ENCODE results near the gene GPC3. TPM values are rescaled to one million over a fixed set of nuclear protein-coding genes. Genes with fewer than 3 reads are reported as not detected.
A peak's percentile ranks its signal among the peaks of the same experiment; 100 is the strongest.

GPC3 gene
- total RNA-seq, 4 donors from 2014 or later = 8.4 to 28.2 (median 20.4) TPM

DNA sequence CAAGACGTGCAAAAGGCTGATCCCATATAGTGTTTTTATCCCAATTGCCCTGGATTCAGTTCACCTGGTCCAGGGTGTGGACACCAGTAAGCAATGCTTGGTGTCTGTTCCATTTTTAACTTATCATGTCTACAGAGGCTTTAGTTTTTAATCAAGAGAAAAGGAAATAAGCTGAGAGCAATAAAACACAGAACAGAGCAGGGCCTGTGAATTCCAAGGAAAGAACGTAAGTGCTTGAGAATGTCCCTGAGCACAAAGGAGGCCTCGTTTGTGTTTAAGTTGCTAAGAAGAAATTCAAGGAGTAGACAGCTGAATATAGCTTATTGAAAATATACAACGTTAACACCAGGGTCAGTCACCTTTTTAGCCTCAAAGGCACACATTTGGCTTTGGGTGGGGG, 191.3 kb downstream of the GPC3 start:
- Histone ChIP-seq H3K27ac (no peak overlapping the region), H3K27me3 (no peaks in the 10 kb centered on the region), H3K4me1 (no peaks in the 10 kb centered on the region), H3K36me3 (no peaks in the 10 kb centered on the region), H3K9me3 (no peaks in the 10 kb centered on the region), H3K4me3 (replicated peaks in 1 of 3) (no peak overlapping the region)
- intact Hi-C loops (cut with DNase I) = no loop called here
- WGBS, 2 donors = 60 to 62% methylated on average over 4 of the region's 4 CpGs
- no peak for DNase-seq
- no peak for TF ChIP-seq POLR2A (IDR thresholded peaks at IDR 0.05)
- TF ChIP-seq, protein P1, sequence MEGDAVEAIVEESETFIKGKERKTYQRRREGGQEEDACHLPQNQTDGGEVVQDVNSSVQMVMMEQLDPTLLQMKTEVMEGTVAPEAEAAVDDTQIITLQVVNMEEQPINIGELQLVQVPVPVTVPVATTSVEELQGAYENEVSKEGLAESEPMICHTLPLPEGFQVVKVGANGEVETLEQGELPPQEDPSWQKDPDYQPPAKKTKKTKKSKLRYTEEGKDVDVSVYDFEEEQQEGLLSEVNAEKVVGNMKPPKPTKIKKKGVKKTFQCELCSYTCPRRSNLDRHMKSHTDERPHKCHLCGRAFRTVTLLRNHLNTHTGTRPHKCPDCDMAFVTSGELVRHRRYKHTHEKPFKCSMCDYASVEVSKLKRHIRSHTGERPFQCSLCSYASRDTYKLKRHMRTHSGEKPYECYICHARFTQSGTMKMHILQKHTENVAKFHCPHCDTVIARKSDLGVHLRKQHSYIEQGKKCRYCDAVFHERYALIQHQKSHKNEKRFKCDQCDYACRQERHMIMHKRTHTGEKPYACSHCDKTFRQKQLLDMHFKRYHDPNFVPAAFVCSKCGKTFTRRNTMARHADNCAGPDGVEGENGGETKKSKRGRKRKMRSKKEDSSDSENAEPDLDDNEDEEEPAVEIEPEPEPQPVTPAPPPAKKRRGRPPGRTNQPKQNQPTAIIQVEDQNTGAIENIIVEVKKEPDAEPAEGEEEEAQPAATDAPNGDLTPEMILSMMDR (IDR thresholded peaks at IDR 0.05) = no peak

DNA sequence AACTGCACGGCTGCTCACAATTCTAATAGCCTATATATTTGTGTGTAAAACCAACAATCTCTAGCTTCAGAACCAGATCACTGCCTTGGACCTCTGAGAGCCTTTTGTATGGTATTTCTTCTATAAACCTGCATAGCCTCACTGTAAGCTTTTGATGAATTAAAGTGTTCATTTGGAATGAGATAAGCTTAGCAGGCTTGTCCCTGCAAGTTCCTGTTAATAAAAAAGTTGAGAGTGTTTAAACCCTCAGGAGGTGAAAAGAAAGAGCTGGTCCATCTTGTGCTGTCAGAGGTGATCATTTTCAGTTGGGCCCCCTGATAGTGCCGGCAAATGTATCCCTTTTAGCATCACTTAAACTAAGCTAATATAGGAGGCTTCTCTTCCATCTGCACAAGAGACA, 191.8 kb downstream of the GPC3 start:
- TF ChIP-seq, protein P1 (IDR thresholded peaks at IDR 0.05) = no peak
- TF ChIP-seq POLR2A (IDR thresholded peaks at IDR 0.05) = no peak
- Histone ChIP-seq H3K36me3 (no peaks in the 10 kb centered on the region), H3K4me1 (no peaks in the 10 kb centered on the region), H3K4me3 (replicated peaks in 1 of 3) (no peak overlapping the region), H3K27me3 (no peaks in the 10 kb centered on the region), H3K27ac (no peak overlapping the region), H3K9me3 (no peaks in the 10 kb centered on the region)
- DNase-seq = no peak
- WGBS, 2 donors = 85 to 94% methylated on average over 2 of the region's 2 CpGs
- intact Hi-C loops (cut with DNase I) = no loop called here

DNA sequence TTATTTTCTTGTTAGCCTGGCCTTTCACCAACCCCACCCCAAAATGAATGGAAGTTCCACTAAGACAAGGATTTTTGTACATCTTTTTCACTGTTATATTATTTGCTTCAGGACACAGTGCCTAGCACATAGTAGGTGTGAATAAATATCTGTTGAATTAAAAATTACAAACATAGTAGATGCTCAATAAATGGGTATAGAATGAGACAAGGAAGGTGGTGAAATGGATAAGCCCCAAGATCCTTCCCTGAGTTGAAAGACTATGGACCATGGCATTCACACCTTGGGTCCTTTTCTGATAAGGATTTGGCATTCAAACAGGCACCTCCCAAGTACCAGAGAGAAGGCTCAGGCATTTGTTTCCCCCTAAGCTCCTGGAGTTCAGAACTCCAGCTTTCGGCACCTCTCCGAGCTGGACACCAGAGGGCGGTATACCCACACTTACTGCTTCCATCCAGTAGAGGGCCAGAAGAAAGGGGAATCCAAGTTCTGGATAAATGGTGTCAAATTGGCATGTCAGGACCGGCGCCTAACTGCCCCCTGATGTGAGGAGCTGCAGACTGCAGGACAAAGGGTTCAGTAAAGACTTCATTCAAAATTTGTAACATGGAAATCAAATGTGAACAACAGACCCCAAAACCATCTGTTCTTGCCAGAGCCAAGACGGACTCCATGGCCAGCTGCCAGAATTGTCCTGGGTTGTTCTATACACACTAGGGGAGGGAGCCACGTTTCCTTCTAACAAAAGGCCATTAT, 193.0 kb downstream of the GPC3 start:
- no peak overlapping the region for H3K27ac ChIP-seq
- no peaks in the 10 kb centered on the region for H3K36me3 ChIP-seq
- TF ChIP-seq, protein P1 (IDR thresholded peaks at IDR 0.05) = peak; percentile 35 to 90 (median 80)
- TF ChIP-seq POLR2A (IDR thresholded peaks at IDR 0.05) = no peak
- WGBS, 2 donors = 0 to 2% methylated on average over 7 of the region's 7 CpGs
- no peak overlapping the region for H3K4me3 ChIP-seq (replicated peaks in 1 of 3)
- intact Hi-C loops (cut with DNase I) = no loop called here
- DNase-seq = peak; percentile 45 to 46
- H3K27me3 ChIP-seq = no peaks in the 10 kb centered on the region
- no peaks in the 10 kb centered on the region for H3K4me1 ChIP-seq
- no peaks in the 10 kb centered on the region for H3K9me3 ChIP-seq

DNA sequence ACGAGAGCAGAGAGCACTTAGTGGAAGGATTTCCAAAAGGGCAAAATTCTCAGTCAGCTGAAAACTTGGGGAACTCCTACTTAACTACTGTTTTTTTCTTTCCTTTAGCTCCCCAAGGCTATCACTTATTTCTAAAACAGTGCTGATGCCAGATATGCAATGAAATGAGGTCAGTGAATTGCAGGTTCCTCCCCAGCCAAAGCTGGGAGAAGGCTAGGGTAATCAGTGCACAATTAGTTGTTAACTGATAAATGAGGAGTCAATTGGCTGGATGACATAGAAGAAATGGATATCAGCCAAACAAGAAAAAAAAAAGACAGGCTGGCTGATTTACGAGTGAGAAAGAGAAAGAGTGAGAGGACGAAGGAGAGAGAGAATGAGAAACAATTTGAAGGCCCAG, 195.6 kb downstream of the GPC3 start:
- 67 to 75% methylated on average over 3 of the region's 3 CpGs for WGBS, 2 donors
- intact Hi-C loops (cut with DNase I) = no loop called here

DNA sequence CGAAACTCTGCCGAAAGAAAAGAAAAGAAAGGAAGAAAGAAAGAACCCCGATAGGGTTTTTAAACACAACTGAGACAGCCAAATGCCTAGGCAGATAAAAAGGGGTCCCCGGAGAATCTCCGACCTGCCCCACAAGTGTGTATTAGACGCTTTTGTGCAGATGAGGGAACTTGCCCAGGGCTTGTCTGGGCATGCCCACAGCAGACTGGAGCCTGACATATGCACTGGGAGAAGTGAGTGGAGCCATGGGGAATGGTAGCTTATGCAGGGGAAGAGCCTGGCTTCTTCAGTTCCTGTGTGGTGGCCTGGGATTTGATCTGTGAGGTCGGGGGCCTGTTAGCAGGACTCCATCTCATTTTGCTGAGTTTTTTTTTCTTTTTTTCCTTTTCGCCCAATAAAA, 199.0 kb downstream of the GPC3 start:
- intact Hi-C loops (cut with DNase I) = no loop called here
- H3K4me1 ChIP-seq = no peaks in the 10 kb centered on the region
- no peaks in the 10 kb centered on the region for H3K9me3 ChIP-seq
- no peak for DNase-seq
- no peak for TF ChIP-seq POLR2A (IDR thresholded peaks at IDR 0.05)
- no peaks in the 10 kb centered on the region for H3K36me3 ChIP-seq
- no peak overlapping the region for H3K27ac ChIP-seq
- no peak overlapping the region for H3K4me3 ChIP-seq (replicated peaks in 1 of 3)
- 92 to 94% methylated on average over 8 of the region's 8 CpGs for WGBS, 2 donors
- no peaks in the 10 kb centered on the region for H3K27me3 ChIP-seq

More for the DNA sequence above, 195.6 kb downstream of the GPC3 start:
- H3K27ac ChIP-seq = no peak overlapping the region
- H3K9me3 ChIP-seq = no peaks in the 10 kb centered on the region
- no peaks in the 10 kb centered on the region for H3K4me1 ChIP-seq
- no peak overlapping the region for H3K4me3 ChIP-seq (replicated peaks in 1 of 3)
- no peaks in the 10 kb centered on the region for H3K36me3 ChIP-seq
- TF ChIP-seq, protein P1 (IDR thresholded peaks at IDR 0.05) = no peak
- TF ChIP-seq POLR2A (IDR thresholded peaks at IDR 0.05) = no peak
- DNase-seq = no peak
- H3K27me3 ChIP-seq = no peaks in the 10 kb centered on the region

Measured in thyroid gland (tissue), 4 donors.